Loucy (cell line): ENCODE results near the gene WWOX.

Source experiments
- CTCF ChIP-seq: fragments of 200-600 bp; sonication (generic); conservative IDR thresholded peaks from 2 replicates; pipeline ENCODE4 v1.5.1; 2014; ENCODE audit warnings: mild to moderate bottlenecking, antibody characterized with exemption, low read length
- EZH2phosphoT487 ChIP-seq: fragments of 200-600 bp; IDR thresholded peaks from 2 replicates; pipeline ENCODE4 v1.6.1; 2018; ENCODE audit warnings: antibody characterized with exemption, mild to moderate bottlenecking, moderate library complexity, borderline replicate concordance

- TF ChIP-seq CTCF (no peak), EZH2phosphoT487 (no peak)
Observed at GRCh38 chr16:78439646-78440045, 340.2 kb downstream of the WWOX start.
